OCI-LY3 (cell line): Measurements from ENCODE around the gene TAF3.

Experiments used
- EZH2phosphoT487 ChIP-seq: fragments of 200-600 bp; shearing (Covaris generic); IDR thresholded peaks from 2 replicates; pipeline ENCODE4 v1.6.1; 2018; ENCODE audit warnings: antibody characterized with exemption, mixed run types, low read depth
- TF ChIP-seq, protein P1 (sequence below): fragments of 200-600, 300-600 bp; sonication (generic); IDR thresholded peaks from 2 replicates; pipeline ENCODE4 v1.5.1; 2014; ENCODE audit warnings: antibody characterized with exemption, low read length, low read depth

- TF ChIP-seq, protein P1, sequence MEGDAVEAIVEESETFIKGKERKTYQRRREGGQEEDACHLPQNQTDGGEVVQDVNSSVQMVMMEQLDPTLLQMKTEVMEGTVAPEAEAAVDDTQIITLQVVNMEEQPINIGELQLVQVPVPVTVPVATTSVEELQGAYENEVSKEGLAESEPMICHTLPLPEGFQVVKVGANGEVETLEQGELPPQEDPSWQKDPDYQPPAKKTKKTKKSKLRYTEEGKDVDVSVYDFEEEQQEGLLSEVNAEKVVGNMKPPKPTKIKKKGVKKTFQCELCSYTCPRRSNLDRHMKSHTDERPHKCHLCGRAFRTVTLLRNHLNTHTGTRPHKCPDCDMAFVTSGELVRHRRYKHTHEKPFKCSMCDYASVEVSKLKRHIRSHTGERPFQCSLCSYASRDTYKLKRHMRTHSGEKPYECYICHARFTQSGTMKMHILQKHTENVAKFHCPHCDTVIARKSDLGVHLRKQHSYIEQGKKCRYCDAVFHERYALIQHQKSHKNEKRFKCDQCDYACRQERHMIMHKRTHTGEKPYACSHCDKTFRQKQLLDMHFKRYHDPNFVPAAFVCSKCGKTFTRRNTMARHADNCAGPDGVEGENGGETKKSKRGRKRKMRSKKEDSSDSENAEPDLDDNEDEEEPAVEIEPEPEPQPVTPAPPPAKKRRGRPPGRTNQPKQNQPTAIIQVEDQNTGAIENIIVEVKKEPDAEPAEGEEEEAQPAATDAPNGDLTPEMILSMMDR: no peak
- TF ChIP-seq EZH2phosphoT487: no peak
Measured at GRCh38 chr10:7773845-7774801, 44.2 kb upstream of the TAF3 start.
